ENCODE data around the gene KAZALD1.

KAZALD1 gene

GRCh38 chr10:101061624-101062231 lies at the start of gene KAZALD1:
KAZALD1 (plus strand) TSS chr10:101061989; CDS start chr10:101062593, 604 bp downstream.
- Histone ChIP-seq H3K9me3 (ENCODE audit: control insufficient read depth, low read length) (no peaks in the 10 kb centered on the region), H3K27me3 (ENCODE audit: control insufficient read depth, insufficient read depth, low read length) (peaks cover 11% of the 10 kb centered on the region), H3K4me3 (ENCODE audit: low read length) (peak within 1 kb of the TSS; percentile 93), H3K36me3 (ENCODE audit: control insufficient read depth, insufficient read depth, low read length) (no peaks in the 10 kb centered on the region), H3K9ac (ENCODE audit: low read length) (peak within 1 kb of the TSS; percentile 94), H3K4me1 (ENCODE audit: control insufficient read depth, insufficient read depth, low read length) (peaks cover 52% of the 10 kb centered on the region)

GRCh38 chr10:101012525-101013364 lies 49.0 kb upstream of the KAZALD1 start:
- peaks cover 26% of the 10 kb centered on the region for H3K4me1 ChIP-seq (ENCODE audit: control insufficient read depth, insufficient read depth, low read length)
- H3K9me3 ChIP-seq (ENCODE audit: control insufficient read depth, low read length), result no peaks in the 10 kb centered on the region
- H3K27me3 ChIP-seq (ENCODE audit: control insufficient read depth, insufficient read depth, low read length), result peaks cover 15% of the 10 kb centered on the region
- H3K4me3 ChIP-seq (ENCODE audit: low read length), result no peak overlapping the region
- no peak overlapping the region for H3K9ac ChIP-seq (ENCODE audit: low read length)
- H3K36me3 ChIP-seq (ENCODE audit: control insufficient read depth, insufficient read depth, low read length), result no peaks in the 10 kb centered on the region

- no peak overlapping the region for H3K4me3 ChIP-seq (ENCODE audit: low read length)
Observed at GRCh38 chr10:101013365-101013825, 48.4 kb upstream of the KAZALD1 start.

GRCh38 chr10:101014230-101014884 lies 47.4 kb upstream of the KAZALD1 start:
- no peak overlapping the region for H3K4me3 ChIP-seq (ENCODE audit: low read length)
- H3K9ac ChIP-seq (ENCODE audit: low read length), result no peak overlapping the region
- peaks cover 35% of the 10 kb centered on the region for H3K4me1 ChIP-seq (ENCODE audit: control insufficient read depth, insufficient read depth, low read length)
- H3K27me3 ChIP-seq (ENCODE audit: control insufficient read depth, insufficient read depth, low read length), result peaks cover 25% of the 10 kb centered on the region
- no peaks in the 10 kb centered on the region for H3K9me3 ChIP-seq (ENCODE audit: control insufficient read depth, low read length)
- no peaks in the 10 kb centered on the region for H3K36me3 ChIP-seq (ENCODE audit: control insufficient read depth, insufficient read depth, low read length)

More at GRCh38 chr10:101013365-101013825, 48.4 kb upstream of the KAZALD1 start:
- Histone ChIP-seq H3K9ac (ENCODE audit: low read length) (no peak overlapping the region), H3K4me1 (ENCODE audit: control insufficient read depth, insufficient read depth, low read length) (peaks cover 27% of the 10 kb centered on the region), H3K9me3 (ENCODE audit: control insufficient read depth, low read length) (no peaks in the 10 kb centered on the region), H3K27me3 (ENCODE audit: control insufficient read depth, insufficient read depth, low read length) (peaks cover 19% of the 10 kb centered on the region), H3K36me3 (ENCODE audit: control insufficient read depth, insufficient read depth, low read length) (no peaks in the 10 kb centered on the region)

GRCh38 chr10:101014966-101015581 lies 46.7 kb upstream of the KAZALD1 start:
- H3K27me3 ChIP-seq (ENCODE audit: control insufficient read depth, insufficient read depth, low read length), result peaks cover 25% of the 10 kb centered on the region
- no peak overlapping the region for H3K9ac ChIP-seq (ENCODE audit: low read length)
- H3K9me3 ChIP-seq (ENCODE audit: control insufficient read depth, low read length), result no peaks in the 10 kb centered on the region
- H3K4me3 ChIP-seq (ENCODE audit: low read length), result no peak overlapping the region
- H3K4me1 ChIP-seq (ENCODE audit: control insufficient read depth, insufficient read depth, low read length), result peaks cover 35% of the 10 kb centered on the region
- no peaks in the 10 kb centered on the region for H3K36me3 ChIP-seq (ENCODE audit: control insufficient read depth, insufficient read depth, low read length)

GRCh38 chr10:101015582-101015973 lies 46.2 kb upstream of the KAZALD1 start:
- Histone ChIP-seq H3K36me3 (ENCODE audit: control insufficient read depth, insufficient read depth, low read length) (no peaks in the 10 kb centered on the region), H3K4me3 (ENCODE audit: low read length) (no peak overlapping the region), H3K9me3 (ENCODE audit: control insufficient read depth, low read length) (no peaks in the 10 kb centered on the region), H3K9ac (ENCODE audit: low read length) (no peak overlapping the region), H3K27me3 (ENCODE audit: control insufficient read depth, insufficient read depth, low read length) (peaks cover 25% of the 10 kb centered on the region), H3K4me1 (ENCODE audit: control insufficient read depth, insufficient read depth, low read length) (peaks cover 35% of the 10 kb centered on the region)

GRCh38 chr10:101016814-101017213 lies 45.0 kb upstream of the KAZALD1 start:
- no peak overlapping the region for H3K9ac ChIP-seq (ENCODE audit: low read length)
- peaks cover 28% of the 10 kb centered on the region for H3K4me1 ChIP-seq (ENCODE audit: control insufficient read depth, insufficient read depth, low read length)
- H3K4me3 ChIP-seq (ENCODE audit: low read length), result no peak overlapping the region
- H3K9me3 ChIP-seq (ENCODE audit: control insufficient read depth, low read length), result no peaks in the 10 kb centered on the region
- peaks cover 25% of the 10 kb centered on the region for H3K27me3 ChIP-seq (ENCODE audit: control insufficient read depth, insufficient read depth, low read length)
- no peaks in the 10 kb centered on the region for H3K36me3 ChIP-seq (ENCODE audit: control insufficient read depth, insufficient read depth, low read length)

- H3K4me1 ChIP-seq (ENCODE audit: control insufficient read depth, insufficient read depth, low read length), result peaks cover 15% of the 10 kb centered on the region
- H3K27me3 ChIP-seq (ENCODE audit: control insufficient read depth, insufficient read depth, low read length), result peaks cover 25% of the 10 kb centered on the region
- no peak overlapping the region for H3K4me3 ChIP-seq (ENCODE audit: low read length)
- H3K36me3 ChIP-seq (ENCODE audit: control insufficient read depth, insufficient read depth, low read length), result no peaks in the 10 kb centered on the region
- no peak overlapping the region for H3K9ac ChIP-seq (ENCODE audit: low read length)
- H3K9me3 ChIP-seq (ENCODE audit: control insufficient read depth, low read length), result no peaks in the 10 kb centered on the region
Observed at GRCh38 chr10:101018118-101018599, 43.6 kb upstream of the KAZALD1 start.

GRCh38 chr10:101018600-101019439 lies 43.0 kb upstream of the KAZALD1 start:
- H3K9me3 ChIP-seq (ENCODE audit: control insufficient read depth, low read length), result no peaks in the 10 kb centered on the region
- no peak overlapping the region for H3K9ac ChIP-seq (ENCODE audit: low read length)
- H3K4me1 ChIP-seq (ENCODE audit: control insufficient read depth, insufficient read depth, low read length), result peaks cover 10% of the 10 kb centered on the region
- no peaks in the 10 kb centered on the region for H3K36me3 ChIP-seq (ENCODE audit: control insufficient read depth, insufficient read depth, low read length)
- no peak overlapping the region for H3K4me3 ChIP-seq (ENCODE audit: low read length)
- H3K27me3 ChIP-seq (ENCODE audit: control insufficient read depth, insufficient read depth, low read length), result peaks cover 25% of the 10 kb centered on the region

GRCh38 chr10:101019440-101019703 lies 42.4 kb upstream of the KAZALD1 start:
- Histone ChIP-seq H3K27me3 (ENCODE audit: control insufficient read depth, insufficient read depth, low read length) (peaks cover 25% of the 10 kb centered on the region), H3K4me3 (ENCODE audit: low read length) (no peak overlapping the region), H3K9ac (ENCODE audit: low read length) (no peak overlapping the region), H3K36me3 (ENCODE audit: control insufficient read depth, insufficient read depth, low read length) (no peaks in the 10 kb centered on the region), H3K9me3 (ENCODE audit: control insufficient read depth, low read length) (no peaks in the 10 kb centered on the region), H3K4me1 (ENCODE audit: control insufficient read depth, insufficient read depth, low read length) (peaks cover 10% of the 10 kb centered on the region)

- Histone ChIP-seq H3K9me3 (ENCODE audit: control insufficient read depth, low read length) (no peaks in the 10 kb centered on the region), H3K36me3 (ENCODE audit: control insufficient read depth, insufficient read depth, low read length) (no peaks in the 10 kb centered on the region), H3K4me3 (ENCODE audit: low read length) (no peak overlapping the region), H3K4me1 (ENCODE audit: control insufficient read depth, insufficient read depth, low read length) (peaks cover 10% of the 10 kb centered on the region), H3K27me3 (ENCODE audit: control insufficient read depth, insufficient read depth, low read length) (peaks cover 23% of the 10 kb centered on the region), H3K9ac (ENCODE audit: low read length) (no peak overlapping the region)
Observed at GRCh38 chr10:101020427-101021075, 41.2 kb upstream of the KAZALD1 start.
